Upper lobe of right lung (tissue), 1 donor: Measurements from ENCODE around the gene TMEM9. TPM values are rescaled to one million over a fixed set of nuclear protein-coding genes. Genes with fewer than 3 reads are reported as not detected.

Experiments
- ATAC-seq: fragments of 200-7000 bp; cut with Tn5 transposase; one replicate; pipeline ENCODE4 v1.9.1; 2020; ENCODE audit warnings: mild to moderate bottlenecking, moderate library complexity
- DNase-seq: peaks from one replicate; pipeline ENCODE4 v3.0.0-alpha.2; 2020
- H3K27ac ChIP-seq: fragments of 200-600 bp; one replicate; pipeline ENCODE4 v1.8.0; 2022
- H3K27me3 ChIP-seq: fragments of 200-600 bp; one replicate; pipeline ENCODE4 v1.8.0; 2022; ENCODE audit warnings: mild to moderate bottlenecking
- H3K36me3 ChIP-seq: fragments of 200-600 bp; one replicate; pipeline ENCODE4 v1.8.0; 2022
- H3K4me1 ChIP-seq: fragments of 200-600 bp; one replicate; pipeline ENCODE4 v1.8.0; 2022
- H3K4me3 ChIP-seq: fragments of 200-600 bp; one replicate; pipeline ENCODE4 v1.8.0; 2022; ENCODE audit warnings: mild to moderate bottlenecking
- H3K9me3 ChIP-seq: fragments of 200-600 bp; one replicate; pipeline ENCODE4 v1.8.0; 2022
- intact Hi-C: fragments of 100-400 bp; cut with DNase I; formaldehyde crosslinking; loops from one replicate; pipeline ENCODE4 v1.11.0; 2022
- total RNA-seq: library from RNA; stranded (reverse); fragmentation: NEBNext Ultra II Directional; extraction: Animal tissue kit (Norgen Biotek cat#: 25700); gene quantifications from one replicate; pipeline ENCODE4 v1.2.1, GENCODE V29; 2021
- TF ChIP-seq, protein P1 (sequence below): fragments of 200-600 bp; IDR thresholded peaks from one replicate; pipeline ENCODE4 v1.8.0; 2022; ENCODE audit warnings: antibody characterized with exemption
- donor health status: DM: no; HTN: yes; CAD: no; lungs with severe emphysema.

TMEM9 gene
- total RNA-seq, 1 donor from 2014 or later = 59.3 TPM

DNA sequence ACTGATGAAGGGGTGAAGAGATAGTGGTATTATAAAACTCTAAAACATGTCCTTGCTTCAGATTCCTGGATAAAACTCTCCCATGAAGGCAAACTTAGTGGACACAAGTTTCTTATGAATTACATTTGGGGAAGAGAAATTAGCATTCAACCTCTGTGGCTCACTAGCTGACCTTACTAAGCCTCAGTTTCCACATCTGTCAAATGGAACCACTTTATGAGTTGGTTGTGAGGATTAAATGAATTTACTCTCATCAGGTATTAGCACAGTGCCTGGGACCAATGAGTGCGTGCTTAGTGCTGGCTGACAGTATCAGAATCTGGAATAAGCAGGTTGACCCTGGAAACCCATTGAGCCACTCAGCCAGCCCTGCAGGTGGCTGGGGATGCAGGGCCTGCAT, 44.6 kb downstream of the TMEM9 start:
- no peaks in the 10 kb centered on the region for H3K9me3 ChIP-seq
- no peaks in the 10 kb centered on the region for H3K36me3 ChIP-seq
- TF ChIP-seq, protein P1, sequence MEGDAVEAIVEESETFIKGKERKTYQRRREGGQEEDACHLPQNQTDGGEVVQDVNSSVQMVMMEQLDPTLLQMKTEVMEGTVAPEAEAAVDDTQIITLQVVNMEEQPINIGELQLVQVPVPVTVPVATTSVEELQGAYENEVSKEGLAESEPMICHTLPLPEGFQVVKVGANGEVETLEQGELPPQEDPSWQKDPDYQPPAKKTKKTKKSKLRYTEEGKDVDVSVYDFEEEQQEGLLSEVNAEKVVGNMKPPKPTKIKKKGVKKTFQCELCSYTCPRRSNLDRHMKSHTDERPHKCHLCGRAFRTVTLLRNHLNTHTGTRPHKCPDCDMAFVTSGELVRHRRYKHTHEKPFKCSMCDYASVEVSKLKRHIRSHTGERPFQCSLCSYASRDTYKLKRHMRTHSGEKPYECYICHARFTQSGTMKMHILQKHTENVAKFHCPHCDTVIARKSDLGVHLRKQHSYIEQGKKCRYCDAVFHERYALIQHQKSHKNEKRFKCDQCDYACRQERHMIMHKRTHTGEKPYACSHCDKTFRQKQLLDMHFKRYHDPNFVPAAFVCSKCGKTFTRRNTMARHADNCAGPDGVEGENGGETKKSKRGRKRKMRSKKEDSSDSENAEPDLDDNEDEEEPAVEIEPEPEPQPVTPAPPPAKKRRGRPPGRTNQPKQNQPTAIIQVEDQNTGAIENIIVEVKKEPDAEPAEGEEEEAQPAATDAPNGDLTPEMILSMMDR = no peak
- no peak for ATAC-seq
- no peak overlapping the region for H3K27ac ChIP-seq
- H3K4me3 ChIP-seq = no peak overlapping the region
- H3K4me1 ChIP-seq = no peaks in the 10 kb centered on the region
- intact Hi-C loops = loop anchor here (10.0 kb wide), 1 partner anchor 135 kb away; no protein-coding TSS in a partner anchor
- no peak for DNase-seq
- no peaks in the 10 kb centered on the region for H3K27me3 ChIP-seq

- Histone ChIP-seq H3K9me3 (no peaks in the 10 kb centered on the region), H3K4me1 (no peaks in the 10 kb centered on the region), H3K27ac (no peak overlapping the region), H3K4me3 (no peak overlapping the region), H3K27me3 (no peaks in the 10 kb centered on the region), H3K36me3 (no peaks in the 10 kb centered on the region)
- DNase-seq (no peak), ATAC-seq (no peak)
- intact Hi-C loops = no loop called here
- TF ChIP-seq, protein P1 = no peak
These were observed 45.7 kb downstream of the TMEM9 start for GRCh38 chr1:201108614-201109013.

- H3K9me3 ChIP-seq = no peaks in the 10 kb centered on the region
- H3K27ac ChIP-seq = no peak overlapping the region
- no peaks in the 10 kb centered on the region for H3K27me3 ChIP-seq
- no peaks in the 10 kb centered on the region for H3K4me1 ChIP-seq
- no peak overlapping the region for H3K4me3 ChIP-seq
- TF ChIP-seq, protein P1 = no peak
- intact Hi-C loops = no loop called here
- no peak for ATAC-seq
- H3K36me3 ChIP-seq = no peaks in the 10 kb centered on the region
- DNase-seq = no peak
These were observed 48.6 kb downstream of the TMEM9 start for GRCh38 chr1:201105688-201106087.

DNA sequence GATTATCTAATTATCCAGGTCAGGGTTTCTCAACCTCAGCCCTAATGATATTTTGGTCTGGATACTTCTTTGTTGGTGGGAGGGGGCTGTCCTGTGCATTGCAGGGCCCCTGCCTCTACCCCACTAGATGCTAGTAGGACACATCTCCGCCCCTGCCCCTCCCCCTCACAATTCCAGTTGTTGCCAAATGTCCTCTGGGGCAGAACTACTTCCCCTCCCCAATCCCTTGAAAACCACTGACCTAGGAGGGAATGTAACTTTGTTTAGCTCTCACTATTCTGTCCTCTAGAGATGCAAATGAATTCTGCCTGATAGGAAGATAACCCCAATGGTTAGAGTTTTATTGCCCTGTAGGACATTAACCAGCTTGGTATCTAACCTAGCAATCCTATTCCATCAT, 50.1 kb downstream of the TMEM9 start:
- H3K4me1 ChIP-seq = no peaks in the 10 kb centered on the region
- H3K36me3 ChIP-seq = no peaks in the 10 kb centered on the region
- intact Hi-C loops = no loop called here
- no peak for DNase-seq
- H3K27me3 ChIP-seq = no peaks in the 10 kb centered on the region
- TF ChIP-seq, protein P1 = no peak
- H3K27ac ChIP-seq = no peak overlapping the region
- no peak for ATAC-seq
- H3K9me3 ChIP-seq = no peaks in the 10 kb centered on the region
- no peak overlapping the region for H3K4me3 ChIP-seq

GRCh38 chr1:201103666-201104065, 50.6 kb downstream of the TMEM9 start:
- H3K27ac ChIP-seq = no peak overlapping the region
- no peaks in the 10 kb centered on the region for H3K4me1 ChIP-seq
- H3K36me3 ChIP-seq = no peaks in the 10 kb centered on the region
- H3K27me3 ChIP-seq = no peaks in the 10 kb centered on the region
- TF ChIP-seq, protein P1 = no peak
- intact Hi-C loops = no loop called here
- DNase-seq (no peak), ATAC-seq (no peak)
- no peak overlapping the region for H3K4me3 ChIP-seq
- no peaks in the 10 kb centered on the region for H3K9me3 ChIP-seq
